GM21717 (cell line): Measurements from ENCODE around the gene CDK14.

Experiments
- ATAC-seq: cut with Tn5 transposase; IDR thresholded peaks from one replicate; pipeline ENCODE4 v1.9.1; 2021; ENCODE audit warnings: mild to moderate bottlenecking, moderate library complexity; ENCODE audit not compliant: unreplicated experiment

The CDK14 gene

GRCh38 chr7:90933041-90933440 lies 336.9 kb downstream of the CDK14 start:
- no peak for ATAC-seq

GRCh38 chr7:90933984-90934383 lies 337.9 kb downstream of the CDK14 start:
- ATAC-seq, result no peak

DNA sequence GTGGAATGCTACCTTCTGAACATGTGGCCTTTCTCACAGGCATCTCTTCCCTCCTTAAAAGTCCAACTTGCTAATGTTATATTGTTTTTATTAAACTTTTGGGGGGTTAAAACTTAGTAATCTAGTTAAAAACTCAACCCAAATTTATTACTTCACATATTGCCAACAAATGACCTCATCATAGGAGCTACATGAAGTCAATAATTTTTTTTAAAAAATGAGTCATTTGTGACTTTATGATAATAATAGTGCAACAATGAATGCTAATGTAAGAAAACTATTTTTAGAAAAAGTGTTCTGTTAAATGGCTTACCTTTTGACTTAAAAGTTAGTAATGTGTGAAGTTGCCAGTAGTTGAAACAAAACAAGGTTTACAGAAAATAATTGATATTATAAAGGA lies 342.2 kb downstream of the CDK14 start:
- ATAC-seq, result no peak

GRCh38 chr7:90939666-90940065 lies 343.5 kb downstream of the CDK14 start:
- no peak for ATAC-seq

DNA sequence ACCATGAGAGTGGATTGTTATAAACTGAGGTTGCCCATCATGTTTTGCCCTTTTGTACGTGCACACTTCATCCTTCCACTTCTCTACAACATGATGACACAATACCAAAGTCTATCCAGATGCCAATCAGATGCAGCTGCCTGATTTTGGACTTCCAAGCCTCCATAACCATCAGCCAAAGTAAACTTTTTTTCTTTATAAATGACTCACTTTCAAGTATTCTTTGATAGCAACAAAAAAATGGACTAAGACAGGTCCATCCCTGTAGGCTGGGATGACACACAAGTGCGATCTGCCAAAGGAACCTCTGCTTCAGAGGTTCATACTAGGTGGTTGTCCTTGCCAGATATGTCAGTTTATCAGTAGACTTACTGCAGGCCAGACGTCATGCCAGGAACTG lies 347.9 kb downstream of the CDK14 start:
- no peak for ATAC-seq

DNA sequence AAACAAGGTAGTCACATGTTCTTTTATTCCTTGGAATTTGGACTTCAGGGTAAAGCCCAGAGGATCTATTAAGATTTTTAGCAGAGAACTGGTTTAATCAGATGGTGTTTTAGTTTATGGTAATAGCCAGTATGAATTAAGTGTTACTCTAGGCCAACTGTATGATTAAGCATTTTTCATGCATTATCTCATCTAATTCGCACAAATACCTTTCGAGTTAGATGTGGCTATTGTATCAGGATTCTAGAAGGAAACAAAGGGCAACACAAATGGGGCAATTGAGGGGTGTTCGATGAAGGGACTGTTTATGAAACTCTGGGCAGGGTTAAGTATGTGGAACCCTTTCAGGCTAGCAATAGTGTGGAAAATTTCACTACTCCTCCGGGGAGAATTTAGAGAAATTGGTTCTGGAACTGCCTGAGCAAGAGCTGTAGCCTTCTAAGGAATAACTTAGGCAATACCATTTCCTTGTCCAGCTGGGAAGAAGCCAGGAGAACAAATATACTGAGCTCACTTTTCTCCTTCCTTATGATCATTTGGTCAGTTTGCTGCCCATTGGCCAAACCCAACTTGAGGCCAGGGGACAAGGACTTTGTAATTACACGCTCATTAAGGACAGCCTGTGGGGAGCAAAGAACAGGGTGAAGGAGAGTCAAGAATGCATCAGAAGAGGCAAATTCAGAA lies 349.1 kb downstream of the CDK14 start:
- ATAC-seq, result no peak

DNA sequence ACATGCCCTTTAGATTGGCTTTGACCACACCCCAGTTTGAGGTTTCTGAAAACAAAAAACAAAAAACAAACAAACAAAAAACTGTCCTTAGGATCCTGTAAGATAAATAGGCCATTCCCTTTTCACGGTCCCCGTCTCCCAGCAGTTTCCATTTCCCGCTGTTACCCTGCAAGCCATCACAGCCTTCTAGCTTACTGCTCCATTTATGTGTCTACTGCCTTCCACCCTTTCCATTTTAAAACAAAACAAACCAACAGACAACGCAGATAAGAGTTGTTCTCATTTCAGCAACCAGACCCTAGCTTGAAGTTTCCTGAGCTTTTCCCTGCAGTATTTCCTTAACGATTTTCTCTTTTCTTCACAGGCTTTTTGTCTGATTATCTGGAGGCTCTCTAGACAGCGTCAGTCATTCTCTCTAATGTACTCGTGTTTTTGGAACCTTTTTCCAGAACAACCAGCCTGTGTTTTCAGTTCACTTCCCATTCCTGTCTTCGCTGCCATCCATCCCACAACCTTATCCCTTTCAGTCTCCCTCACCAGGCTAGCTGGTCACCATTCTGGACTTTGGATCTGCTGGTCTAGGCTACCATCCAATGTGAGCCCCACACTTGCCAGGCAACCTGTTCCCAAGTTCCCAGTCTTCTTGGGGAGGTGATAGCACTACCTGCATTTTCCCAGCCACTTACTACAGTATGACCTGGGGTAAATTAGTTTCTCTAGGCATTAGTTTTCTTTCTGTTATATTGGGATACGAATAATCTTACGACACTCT lies 350.8 kb downstream of the CDK14 start:
- no peak for ATAC-seq

- no peak for ATAC-seq
Observed at GRCh38 chr7:90948085-90948484, 352.0 kb downstream of the CDK14 start.

- ATAC-seq, result no peak
Observed at GRCh38 chr7:90951229-90951628, 355.1 kb downstream of the CDK14 start.

GRCh38 chr7:90951986-90952954 lies 356.1 kb downstream of the CDK14 start:
- ATAC-seq, result no peak

- ATAC-seq, result no peak
Observed at GRCh38 chr7:90955641-90956207, 359.6 kb downstream of the CDK14 start.

DNA sequence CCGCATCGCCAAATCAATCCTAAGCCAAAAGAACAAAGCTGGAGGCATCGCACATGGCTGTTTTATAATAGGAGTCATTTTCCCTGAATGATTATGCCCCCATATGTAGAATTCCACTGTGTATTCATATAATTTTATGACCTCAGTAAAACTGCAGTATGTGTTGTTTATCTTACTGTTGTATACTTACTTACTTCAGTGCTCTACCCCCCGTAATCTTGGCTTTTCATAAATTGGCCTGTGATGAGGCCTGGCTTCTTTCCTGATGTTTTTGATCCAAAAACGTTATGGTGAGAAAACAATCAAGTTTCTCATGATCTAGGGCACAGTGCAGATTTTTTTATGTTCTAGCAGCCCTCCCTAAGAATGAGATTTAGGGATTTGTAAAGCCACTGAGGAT lies 361.8 kb downstream of the CDK14 start:
- no peak for ATAC-seq

DNA sequence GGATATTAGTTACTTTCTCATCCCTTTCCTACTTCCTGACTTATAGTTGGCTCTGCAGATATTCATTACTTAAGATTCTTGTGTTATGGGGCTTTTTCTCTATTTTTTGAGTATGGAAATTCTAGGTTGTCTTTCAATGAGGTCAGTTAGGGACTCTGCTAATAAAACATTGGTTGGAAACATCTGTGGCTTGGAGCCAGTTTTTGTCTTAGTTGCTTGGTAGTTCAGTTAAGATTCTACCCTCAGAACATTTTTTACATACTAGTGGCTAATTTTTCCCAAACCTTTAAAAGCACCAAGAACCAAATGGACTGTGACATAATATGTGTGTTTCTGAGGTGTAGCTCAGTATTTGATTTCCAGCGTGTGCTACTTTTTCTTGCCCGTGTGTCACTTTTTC lies 362.5 kb downstream of the CDK14 start:
- ATAC-seq, result no peak

DNA sequence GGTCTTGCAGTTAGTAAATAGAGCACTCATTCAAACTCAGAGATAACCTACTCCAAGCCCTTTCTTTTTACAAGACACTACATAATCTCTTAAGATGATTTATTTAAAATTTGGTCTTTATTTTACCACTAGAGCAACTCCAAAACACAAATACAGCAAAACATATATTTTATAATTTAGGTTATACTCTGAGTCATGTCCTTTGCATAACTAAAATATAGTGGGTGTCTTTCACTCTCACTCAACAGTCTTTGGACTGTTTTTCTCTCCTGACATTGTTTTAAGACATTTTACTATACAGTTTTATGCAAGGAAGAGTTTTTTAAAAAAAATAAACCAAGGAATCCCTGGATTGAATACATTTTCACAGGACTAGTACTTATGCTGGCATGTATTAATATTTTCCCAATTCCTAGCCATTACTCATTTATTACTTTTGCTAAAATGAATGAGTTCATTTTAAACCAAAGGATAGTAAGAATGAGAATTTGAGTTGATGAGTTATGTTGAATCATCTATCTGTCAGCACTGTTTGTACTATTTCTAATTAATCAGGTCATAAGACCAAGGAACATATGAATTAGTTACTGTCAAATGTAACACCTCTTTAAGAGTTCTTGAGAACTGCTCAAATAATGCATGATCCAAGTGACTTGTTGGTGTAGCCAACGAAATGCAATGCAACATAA lies 365.1 kb downstream of the CDK14 start:
- no peak for ATAC-seq

DNA sequence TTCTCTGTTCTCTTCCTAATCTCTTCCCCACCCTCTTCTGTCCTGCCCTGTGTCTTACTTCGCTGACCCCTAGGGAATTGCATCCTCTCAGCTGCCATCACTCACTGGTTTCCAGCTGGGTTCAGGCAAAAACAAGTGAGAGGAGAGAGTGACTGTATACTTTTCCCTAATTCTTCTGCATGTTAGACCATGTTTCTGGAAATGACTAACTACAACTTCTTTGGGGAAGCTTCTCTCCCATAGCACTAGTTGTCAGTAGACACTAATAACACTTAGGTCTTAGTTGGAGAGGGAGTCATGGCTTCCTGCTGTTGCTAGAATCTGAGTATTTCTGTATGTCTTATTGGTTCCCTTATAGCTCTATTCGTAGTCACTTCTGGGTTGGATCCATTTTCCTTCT lies 369.1 kb downstream of the CDK14 start:
- no peak for ATAC-seq

- no peak for ATAC-seq
Observed at GRCh38 chr7:90966346-90966745, 370.2 kb downstream of the CDK14 start.

GRCh38 chr7:90968871-90969270 lies 372.8 kb downstream of the CDK14 start:
- no peak for ATAC-seq

DNA sequence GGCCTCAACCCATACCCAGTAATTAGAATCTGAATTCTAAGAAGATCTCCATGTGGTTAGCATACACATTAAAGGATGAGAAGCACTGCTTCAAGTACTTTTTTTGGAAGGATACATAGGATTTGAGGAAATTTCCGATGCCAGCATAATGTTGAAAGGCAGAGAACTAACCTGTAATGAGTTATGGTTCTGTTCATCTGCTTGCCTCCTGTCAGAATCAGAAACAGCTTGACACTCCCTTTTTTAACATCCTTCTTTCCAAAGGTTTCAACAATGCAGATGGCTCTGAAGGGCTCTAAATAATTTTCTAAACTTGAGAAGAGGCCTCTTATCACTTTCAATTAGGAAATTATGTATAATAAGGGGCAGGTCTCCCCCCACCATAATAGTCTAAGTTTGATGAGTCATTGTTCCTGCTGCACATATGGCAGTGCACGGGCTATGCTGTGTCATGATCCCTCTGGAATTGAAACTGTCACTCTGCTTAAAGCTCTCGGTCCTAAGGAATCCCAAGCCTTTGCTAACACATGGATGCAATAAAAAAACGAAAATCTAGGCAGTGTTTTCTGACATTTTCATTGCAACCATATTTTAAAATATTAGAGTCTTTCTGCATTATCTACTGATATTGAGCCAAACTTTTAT lies 376.9 kb downstream of the CDK14 start:
- ATAC-seq, result no peak

DNA sequence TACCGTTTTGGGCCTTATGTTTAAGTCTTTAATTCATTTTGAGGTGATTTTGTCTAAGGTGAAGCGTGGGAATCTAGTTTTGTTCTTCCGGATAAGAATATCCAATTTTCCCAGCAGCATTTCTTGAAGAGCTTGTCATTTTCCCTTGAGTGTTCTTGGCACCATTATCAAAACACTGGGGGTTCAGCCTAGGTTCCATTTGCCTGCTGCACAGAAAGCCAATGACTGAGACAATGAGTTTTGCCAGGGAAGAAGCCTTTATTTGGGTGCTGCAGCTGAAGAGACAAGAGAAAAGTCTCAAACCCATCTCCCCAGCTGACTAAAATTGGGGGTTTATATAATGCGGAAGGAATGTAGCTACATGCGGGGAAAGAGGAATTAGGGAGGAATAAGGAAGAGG lies 380.9 kb downstream of the CDK14 start:
- ATAC-seq, result no peak

GRCh38 chr7:90980545-90980944 lies 384.4 kb downstream of the CDK14 start:
- no peak for ATAC-seq
